Breast epithelium (tissue), 3 donors: ENCODE results near the gene FPR2.

Source experiments
- CTCF ChIP-seq, 3 donors: fragments of 450-650 bp; IDR thresholded peaks; one replicate each; pipeline ENCODE4 v1.5.1; 2016 to 2017; ENCODE audit warnings: antibody characterized with exemption in 3 of 3, mild to moderate bottlenecking in 3 of 3, moderate library complexity in 3 of 3
- POLR2A ChIP-seq: fragments of 450-650 bp; IDR thresholded peaks from one replicate; pipeline ENCODE4 v1.6.1; 2016; ENCODE audit warnings: antibody characterized with exemption, mild to moderate bottlenecking, moderate library complexity
- POLR2AphosphoS5 ChIP-seq, 3 donors: sonication (generic); formaldehyde crosslinking; IDR thresholded peaks; one replicate each; pipeline ENCODE4 v1.6.1; 2017; ENCODE audit warnings: antibody characterized with exemption in 3 of 3

- TF ChIP-seq POLR2A = no peak
- no peak for TF ChIP-seq CTCF (IDR thresholded peaks at IDR 0.05)
- TF ChIP-seq POLR2AphosphoS5 (IDR thresholded peaks at IDR 0.05) = no peak
Measured at GRCh38 chr19:51754109-51754508, 6.9 kb upstream of the FPR2 start.
